Stimulated activated naive CD8-positive, alpha-beta T cell treated with anti-CD3 and anti-CD28 coated beads, Interleukin-15, Interleukin-2, amounts not matched to agents 100 ng/mL and 50 ng/mL, for 24 hours (primary cell): Measurements from ENCODE around the gene IDI1.

ENCODE experiments used
- H3K27ac Mint-ChIP-seq: one replicate; pipeline ENCODE4 v1.8.0; 2021; ENCODE audit warnings: mild to moderate bottlenecking, mixed read lengths
- H3K27me3 Mint-ChIP-seq: one replicate; pipeline ENCODE4 v1.8.0; 2021; ENCODE audit warnings: mixed read lengths
- H3K36me3 Mint-ChIP-seq: one replicate; pipeline ENCODE4 v1.8.0; 2021; ENCODE audit warnings: low read depth, mixed read lengths
- H3K4me1 Mint-ChIP-seq: one replicate; pipeline ENCODE4 v1.8.0; 2021; ENCODE audit warnings: low read depth, mixed read lengths
- H3K4me3 Mint-ChIP-seq: one replicate; pipeline ENCODE4 v1.8.0; 2021; ENCODE audit warnings: mild to moderate bottlenecking, mixed read lengths
- H3K9me3 Mint-ChIP-seq: one replicate; pipeline ENCODE4 v1.8.0; 2021; ENCODE audit warnings: mixed read lengths

The IDI1 gene

GRCh38 chr10:1003884-1004670 lies 44.8 kb downstream of the IDI1 start:
- no peak overlapping the region for H3K4me3 Mint-ChIP-seq
- H3K9me3 Mint-ChIP-seq = no peaks in the 10 kb centered on the region
- no peaks in the 10 kb centered on the region for H3K27me3 Mint-ChIP-seq
- no peak overlapping the region for H3K27ac Mint-ChIP-seq
- H3K4me1 Mint-ChIP-seq = peaks cover 22% of the 10 kb centered on the region
- peaks cover 85% of the 10 kb centered on the region for H3K36me3 Mint-ChIP-seq

DNA sequence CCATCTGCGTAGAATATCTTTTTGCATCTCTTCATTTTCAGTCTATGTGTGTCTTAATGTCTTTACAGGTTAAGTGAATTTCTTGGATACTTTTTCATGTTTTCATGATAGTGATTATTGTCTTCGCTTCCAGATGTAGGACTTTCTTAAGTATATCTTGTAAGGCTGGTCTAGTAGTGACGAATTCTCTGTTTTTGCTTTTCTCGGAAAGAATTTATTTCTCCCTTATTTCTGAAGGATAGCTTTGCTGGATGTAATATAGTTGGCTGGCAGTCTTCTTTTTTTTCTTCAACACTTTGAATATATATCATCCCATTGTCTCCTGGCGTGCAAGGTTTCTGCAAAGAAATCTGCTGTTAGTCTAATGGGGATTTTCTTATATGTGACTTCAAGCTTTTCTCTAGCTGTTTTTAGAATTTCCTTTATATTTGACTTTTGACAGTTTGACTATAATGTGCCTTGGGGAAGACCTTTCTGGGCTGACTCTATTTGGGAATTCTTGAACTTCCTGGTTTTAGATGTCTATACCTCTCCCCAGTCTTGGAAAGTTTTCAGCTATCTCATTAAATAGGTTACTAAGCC lies 46.4 kb downstream of the IDI1 start:
- Mint-ChIP-seq H3K36me3 (peaks cover 85% of the 10 kb centered on the region), H3K27ac (peak overlapping the region; percentile 17), H3K4me3 (no peak overlapping the region), H3K9me3 (no peaks in the 10 kb centered on the region), H3K27me3 (no peaks in the 10 kb centered on the region), H3K4me1 (peaks cover 13% of the 10 kb centered on the region)

- H3K4me3 Mint-ChIP-seq = no peak overlapping the region
- H3K4me1 Mint-ChIP-seq = peaks cover 15% of the 10 kb centered on the region
- H3K27me3 Mint-ChIP-seq = no peaks in the 10 kb centered on the region
- H3K27ac Mint-ChIP-seq = peak overlapping the region; percentile 4
- H3K36me3 Mint-ChIP-seq = peaks cover 96% of the 10 kb centered on the region
- H3K9me3 Mint-ChIP-seq = no peaks in the 10 kb centered on the region
These were observed 51.5 kb downstream of the IDI1 start for GRCh38 chr10:997266-998022.

- no peaks in the 10 kb centered on the region for H3K9me3 Mint-ChIP-seq
- H3K27ac Mint-ChIP-seq = no peak overlapping the region
- H3K4me1 Mint-ChIP-seq = peaks cover 12% of the 10 kb centered on the region
- H3K4me3 Mint-ChIP-seq = no peak overlapping the region
- H3K36me3 Mint-ChIP-seq = peaks cover 90% of the 10 kb centered on the region
- H3K27me3 Mint-ChIP-seq = no peaks in the 10 kb centered on the region
These were observed 52.9 kb downstream of the IDI1 start for GRCh38 chr10:996031-996430.

DNA sequence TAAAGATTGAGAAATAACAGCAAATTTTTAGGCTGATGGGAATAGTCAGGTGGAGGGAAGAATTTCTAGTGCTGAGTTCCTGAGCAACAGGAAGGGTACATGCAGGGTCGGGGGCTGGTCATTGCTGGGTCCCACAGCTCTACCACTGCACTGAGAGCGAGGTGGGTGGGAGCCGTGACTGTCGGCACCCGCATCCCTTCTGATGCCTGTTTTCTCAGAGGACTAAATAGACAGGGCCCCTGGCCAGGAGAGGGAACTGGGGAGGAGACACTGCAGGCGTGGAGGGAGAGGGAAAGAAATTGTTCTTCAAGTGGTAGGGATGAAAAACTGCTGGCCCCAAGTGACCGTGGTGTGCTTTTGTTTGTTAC lies 53.4 kb downstream of the IDI1 start:
- Mint-ChIP-seq H3K27me3 (no peaks in the 10 kb centered on the region), H3K27ac (no peak overlapping the region), H3K9me3 (no peaks in the 10 kb centered on the region), H3K4me1 (peaks cover 14% of the 10 kb centered on the region), H3K4me3 (no peak overlapping the region), H3K36me3 (peaks cover 90% of the 10 kb centered on the region)

- H3K4me3 Mint-ChIP-seq = no peak overlapping the region
- peaks cover 19% of the 10 kb centered on the region for H3K4me1 Mint-ChIP-seq
- H3K9me3 Mint-ChIP-seq = no peaks in the 10 kb centered on the region
- peaks cover 90% of the 10 kb centered on the region for H3K36me3 Mint-ChIP-seq
- H3K27me3 Mint-ChIP-seq = no peaks in the 10 kb centered on the region
- H3K27ac Mint-ChIP-seq = no peak overlapping the region
These were observed 53.9 kb downstream of the IDI1 start for GRCh38 chr10:994836-995558.

GRCh38 chr10:992871-993270 lies 56.0 kb downstream of the IDI1 start:
- H3K4me3 Mint-ChIP-seq = no peak overlapping the region
- no peaks in the 10 kb centered on the region for H3K9me3 Mint-ChIP-seq
- no peaks in the 10 kb centered on the region for H3K27me3 Mint-ChIP-seq
- peaks cover 33% of the 10 kb centered on the region for H3K4me1 Mint-ChIP-seq
- peak overlapping the region; percentile 45 for H3K27ac Mint-ChIP-seq
- H3K36me3 Mint-ChIP-seq = peaks cover 83% of the 10 kb centered on the region

GRCh38 chr10:992467-992866 lies 56.5 kb downstream of the IDI1 start:
- Mint-ChIP-seq H3K4me1 (peaks cover 36% of the 10 kb centered on the region), H3K9me3 (no peaks in the 10 kb centered on the region), H3K27me3 (no peaks in the 10 kb centered on the region), H3K36me3 (peaks cover 79% of the 10 kb centered on the region), H3K27ac (no peak overlapping the region), H3K4me3 (peak overlapping the region; percentile 8)

GRCh38 chr10:990808-991207 lies 58.1 kb downstream of the IDI1 start:
- Mint-ChIP-seq H3K4me3 (peak overlapping the region; percentile 93), H3K9me3 (no peaks in the 10 kb centered on the region), H3K27me3 (no peaks in the 10 kb centered on the region), H3K27ac (peak overlapping the region; percentile 77), H3K4me1 (peaks cover 48% of the 10 kb centered on the region), H3K36me3 (peaks cover 65% of the 10 kb centered on the region)
